B cell (primary cell): ENCODE data around the gene THUMPD2. TPM values are rescaled to one million over a fixed set of nuclear protein-coding genes. Genes with fewer than 3 reads are reported as not detected.

ENCODE experiments used
- ATAC-seq: fragments of 200-7000 bp; cut with Tn5 transposase; one replicate; pipeline ENCODE4 v1.10.0; 2021; ENCODE audit warnings: low read depth, mild to moderate bottlenecking, moderate number of reproducible peaks, moderate library complexity
- CTCF ChIA-PET: fragments of 350-600 bp; sonication (Branson Sonifier 250); formaldehyde crosslinking; loops from one replicate; lab custom pipeline; 2021; ENCODE audit warnings: antibody characterized with exemption, inconsistent platforms; lab: Charles Lee
- POLR2A ChIA-PET: fragments of 350-600 bp; sonication (Branson Sonifier 250); formaldehyde crosslinking; loops from one replicate; lab custom pipeline; 2021; ENCODE audit warnings: antibody characterized with exemption; lab: Charles Lee
- DNase-seq: peaks from one replicate; pipeline ENCODE4 v3.0.0; 2013
- H2AFZ ChIP-seq: 2 replicates; pipeline ENCODE4 v1.6.1; 2012; ENCODE audit warnings: mild to moderate bottlenecking, low read depth, low read length; ENCODE audit not compliant: insufficient read depth, poor library complexity, severe bottlenecking
- H3K27ac ChIP-seq, 2 donors: 1 replicate in 1 of 2; 2 replicates in 1 of 2; pipeline ENCODE4 v1.5.1; 2012 to 2013; ENCODE audit warnings: low read length in 2 of 2, mild to moderate bottlenecking in 2 of 2, moderate library complexity in 1 of 2
- H3K27me3 ChIP-seq, 4 experiments: fragments of 200-600 bp in 1 of 4; sonication (generic) in 1 of 4; replicated peaks in 1 of 4; 1 replicate in 2 of 4; 2 replicates in 2 of 4; pipeline versions ENCODE4 v1.6.1 to v1.7.0; 2013 to 2016; ENCODE audit warnings: low read length in 3 of 4, mild to moderate bottlenecking in 2 of 4, mixed read lengths in 1 of 4, moderate library complexity in 1 of 4; ENCODE audit not compliant: insufficient read depth in 4 of 4, control insufficient read depth in 3 of 4; ENCODE audit errors: control extremely low read depth in 1 of 4
- H3K36me3 ChIP-seq, 2 experiments: replicated peaks in 1 of 2; 1 replicate in 1 of 2; 2 replicates in 1 of 2; pipeline versions ENCODE4 v1.6.1 to v1.7.1; 2013; ENCODE audit warnings: low read length in 1 of 2; ENCODE audit not compliant: insufficient read depth in 2 of 2, control insufficient read depth in 1 of 2; ENCODE audit errors: control extremely low read depth in 1 of 2, extremely low read depth in 1 of 2
- H3K4me1 ChIP-seq, 2 donors: fragments of 200-600 bp in 1 of 2; sonication (generic) in 1 of 2; 1 replicate in 1 of 2; 2 replicates in 1 of 2; pipeline versions ENCODE4 v1.5.1 to v1.6.1; 2013 to 2017; ENCODE audit warnings: low read length in 2 of 2; ENCODE audit not compliant: control insufficient read depth in 2 of 2, insufficient read depth in 2 of 2
- H3K4me2 ChIP-seq: replicated peaks from 2 replicates; pipeline ENCODE3; 2012; ENCODE audit warnings: mild to moderate bottlenecking, low read depth, low read length; ENCODE audit not compliant: poor library complexity, severe bottlenecking
- H3K4me3 ChIP-seq, 5 experiments: fragments of 200-600 bp in 1 of 5; sonication (generic) in 1 of 5; 1 replicate in 3 of 5; 2 replicates in 2 of 5; pipeline versions ENCODE4 v1.5.1 to v1.7.0; 2011 to 2016; ENCODE audit warnings: low read length in 4 of 5, mild to moderate bottlenecking in 4 of 5, low read depth in 2 of 5, control low read depth in 1 of 5, moderate library complexity in 1 of 5; ENCODE audit not compliant: insufficient read depth in 1 of 5; ENCODE audit errors: control extremely low read depth in 1 of 5, extremely low read depth in 1 of 5
- H3K79me2 ChIP-seq: fragments of 200-600 bp; sonication (generic); one replicate; pipeline ENCODE4 v1.6.0; 2016; ENCODE audit warnings: low read length; ENCODE audit not compliant: control insufficient read depth, insufficient read depth
- H3K9ac ChIP-seq: fragments of 200-600 bp; sonication (generic); 2 replicates; pipeline ENCODE4 v1.6.1; 2017; ENCODE audit warnings: mild to moderate bottlenecking, low read length, moderate library complexity
- H3K9me3 ChIP-seq, 3 donors: one replicate each; pipeline versions ENCODE4 v1.6.1 to v1.7.1; 2013; ENCODE audit warnings: low read length in 2 of 3; ENCODE audit not compliant: control insufficient read depth in 2 of 3, insufficient read depth in 1 of 3; ENCODE audit errors: control extremely low read depth in 1 of 3
- H4K20me1 ChIP-seq: 2 replicates; pipeline ENCODE4 v1.6.0; 2012; ENCODE audit warnings: mild to moderate bottlenecking, low read length; ENCODE audit not compliant: insufficient read depth, control insufficient read depth, poor library complexity, severe bottlenecking
- H3K27ac Mint-ChIP-seq: one replicate; pipeline ENCODE4 v1.8.0; 2021; ENCODE audit warnings: mixed read lengths
- H3K27me3 Mint-ChIP-seq: one replicate; pipeline ENCODE4 v1.8.0; 2021; ENCODE audit warnings: mixed read lengths
- H3K4me1 Mint-ChIP-seq: one replicate; pipeline ENCODE4 v1.8.0; 2021; ENCODE audit warnings: mixed read lengths
- H3K4me3 Mint-ChIP-seq: one replicate; pipeline ENCODE4 v1.8.0; 2021; ENCODE audit warnings: mixed read lengths
- H3K9me3 Mint-ChIP-seq: one replicate; pipeline ENCODE4 v1.8.0; 2022; ENCODE audit warnings: mixed read lengths; ENCODE audit not compliant: insufficient read depth
- CTCF ChIP-seq: fragments of 200-600 bp; IDR thresholded peaks from one replicate; pipeline ENCODE4 v1.8.0; 2022; ENCODE audit warnings: antibody characterized with exemption, mild to moderate bottlenecking
- EZH2 ChIP-seq: IDR thresholded peaks from 2 replicates; pipeline ENCODE4 v1.6.1; 2012; ENCODE audit warnings: borderline replicate concordance, low read depth, mild to moderate bottlenecking, moderate library complexity, low read length; ENCODE audit not compliant: insufficient read depth, poor library complexity, severe bottlenecking
- WGBS: methylation state at CpG from one replicate; pipeline ENCODE4 v1.1.5; 2013; ENCODE audit warnings: missing lambda C conversion rate; ENCODE audit not compliant: insufficient coverage; 5-methylcytosine and 5-hydroxymethylcytosine counted together
- intact Hi-C: fragments of 100-400 bp; cut with micrococcal nuclease; formaldehyde crosslinking; loops from one replicate; pipeline ENCODE4 v1.10.0; 2022
- polyA plus RNA-seq: library from polyadenylated mRNA; depleted of rRNA; stranded (reverse); fragments of >200 nt; gene quantifications from 2 replicates; pipeline ENCODE4 v1.2.3, GENCODE V29; 2012
- total RNA-seq, 2 donors: library from RNA; stranded (reverse); fragments of 120-200 nt in 1 of 2; gene quantifications; 1 replicate in 1 of 2; 2 replicates in 1 of 2; pipeline versions ENCODE4 v1.2.3 to v1.2.4, GENCODE V29; 2013 to 2022

THUMPD2 gene
- total and polyA plus RNA-seq, 2 donors (not counting 1 experiment from before 2014, with no cell fraction given), result 11.0 to 14.8 TPM

GRCh38 chr2:39706312-39706711, 72.7 kb downstream of the THUMPD2 start:
- intact Hi-C loops, result no loop called here
- TF ChIP-seq CTCF (no peak), EZH2 (no peak)

GRCh38 chr2:39705638-39706037, 73.4 kb downstream of the THUMPD2 start:
- intact Hi-C loops, result no loop called here
- ATAC-seq, result no peak
- ChIA-PET CTCF (interaction anchor here (1.0 kb wide), 1 partner anchor 24 kb away, joined by 3 read pairs; no protein-coding TSS in a partner anchor), POLR2A (no interaction called here)
- H3K27me3 ChIP-seq, result peaks cover 0 to 9% (median 0%) of the 10 kb centered on the region in 4 experiments
- H3K4me1 ChIP-seq, result no peaks in the 10 kb centered on the region
- no peak overlapping the region for H3K27ac ChIP-seq
- 60% methylated on average over 4 of the region's 4 CpGs for WGBS
- Mint-ChIP-seq H3K4me1 (no peaks in the 10 kb centered on the region), H3K9me3 (peaks cover 12% of the 10 kb centered on the region), H3K4me3 (no peak overlapping the region), H3K27me3 (peaks cover 9% of the 10 kb centered on the region), H3K27ac (no peak overlapping the region)
- no peak overlapping the region for H3K9ac ChIP-seq
- H3K4me3 ChIP-seq, result no peak overlapping the region
- no peak for DNase-seq
- H4K20me1 ChIP-seq, result no peaks in the 10 kb centered on the region
- H2AFZ ChIP-seq, result no peak overlapping the region
- H3K79me2 ChIP-seq, result no peaks in the 10 kb centered on the region
- H3K4me2 ChIP-seq, result no peak overlapping the region
- H3K36me3 ChIP-seq, result no peaks in the 10 kb centered on the region
- TF ChIP-seq CTCF, result no peak
- no peak for TF ChIP-seq EZH2
- peaks cover 0 to 15% (median 13%) of the 10 kb centered on the region in 3 donors for H3K9me3 ChIP-seq

More at GRCh38 chr2:39706312-39706711, 72.7 kb downstream of the THUMPD2 start:
- Histone ChIP-seq H3K4me1 (no peaks in the 10 kb centered on the region), H4K20me1 (no peaks in the 10 kb centered on the region), H3K79me2 (no peaks in the 10 kb centered on the region), H3K27me3 (peaks cover 0 to 9% (median 0%) of the 10 kb centered on the region in 4 experiments), H3K4me3 (no peak overlapping the region), H3K9ac (no peak overlapping the region), H3K36me3 (no peaks in the 10 kb centered on the region), H2AFZ (no peak overlapping the region), H3K4me2 (no peak overlapping the region), H3K27ac (no peak overlapping the region), H3K9me3 (peaks cover 0 to 11% (median 8%) of the 10 kb centered on the region in 3 donors)
- Mint-ChIP-seq H3K27me3 (peaks cover 12% of the 10 kb centered on the region), H3K27ac (no peak overlapping the region), H3K9me3 (peaks cover 7% of the 10 kb centered on the region), H3K4me3 (no peak overlapping the region), H3K4me1 (no peaks in the 10 kb centered on the region)
- WGBS, result no CpG with 5 or more reads among the region's 1 CpG
- CTCF ChIA-PET, result interaction anchor here (1.0 kb wide), 1 partner anchor 24 kb away, joined by 3 read pairs; no protein-coding TSS in a partner anchor
- POLR2A ChIA-PET, result interaction anchor here (0.7 kb wide), 1 partner anchor 258 kb away, joined by 5 read pairs; no protein-coding TSS in a partner anchor
- no peak for DNase-seq
- no peak for ATAC-seq
